Pons (tissue), 1 donor: Measurements from ENCODE around the gene FNDC4.
"Not testable (repeated sequence)": the region's sequence is repeated elsewhere in the genome, so short reads cannot be mapped to it uniquely, and the experiment has no call there.

Source experiments
- DNase-seq: peaks from one replicate; pipeline ENCODE4 v3.0.0-alpha.2; 2016; ENCODE audit warnings: low spot score

Gene FNDC4

GRCh38 chr2:27494944-27495554 is at the start of gene FNDC4:
FNDC4 (minus strand) TSS chr2:27495200; CDS start chr2:27494679, 521 bp downstream.
- DNase-seq = no peak

GRCh38 chr2:27544143-27544821 is 49.3 kb upstream of the FNDC4 start:
- no peak for DNase-seq

- DNase-seq = not testable (repeated sequence)
Observed at GRCh38 chr2:27539649-27540048, 44.6 kb upstream of the FNDC4 start.

GRCh38 chr2:27538839-27539450 is 43.9 kb upstream of the FNDC4 start:
- DNase-seq = not testable (repeated sequence)

GRCh38 chr2:27537287-27537686 is 42.3 kb upstream of the FNDC4 start:
- DNase-seq = no peak

GRCh38 chr2:27531983-27532382 is 37.0 kb upstream of the FNDC4 start:
- DNase-seq = no peak

GRCh38 chr2:27527182-27527581 is 32.2 kb upstream of the FNDC4 start:
- DNase-seq = no peak

- DNase-seq = no peak
Observed at GRCh38 chr2:27522400-27522945, 27.5 kb upstream of the FNDC4 start.

GRCh38 chr2:27520316-27520715 is 25.3 kb upstream of the FNDC4 start:
- no peak for DNase-seq

- DNase-seq = no peak
Observed at GRCh38 chr2:27518782-27519113, 23.7 kb upstream of the FNDC4 start.

- no peak for DNase-seq
Observed at GRCh38 chr2:27518113-27518781, 23.2 kb upstream of the FNDC4 start.

- no peak for DNase-seq
Observed at GRCh38 chr2:27509326-27509725, 14.3 kb upstream of the FNDC4 start.

GRCh38 chr2:27507293-27507692 is 12.3 kb upstream of the FNDC4 start:
- DNase-seq = no peak

- no peak for DNase-seq
Observed at GRCh38 chr2:27506587-27506986, 11.6 kb upstream of the FNDC4 start.

- DNase-seq = no peak
Observed at GRCh38 chr2:27502142-27502541, 7.1 kb upstream of the FNDC4 start.

GRCh38 chr2:27501042-27501441 is 6.0 kb upstream of the FNDC4 start:
- no peak for DNase-seq

- DNase-seq = no peak
Observed at GRCh38 chr2:27498975-27499374, 4.0 kb upstream of the FNDC4 start.

GRCh38 chr2:27497288-27497627 is 2.3 kb upstream of the FNDC4 start:
- DNase-seq = no peak

GRCh38 chr2:27496357-27497287 is 1.6 kb upstream of the FNDC4 start, which contains the start of gene GCKR:
GCKR (plus strand) TSS chr2:27496839; CDS start chr2:27496905, 66 bp downstream.
- DNase-seq = no peak

- DNase-seq = no peak
Observed at GRCh38 chr2:27495840-27496356, 898 bp upstream of the FNDC4 start.

- no peak for DNase-seq
Observed at GRCh38 chr2:27494284-27494943, 586 bp downstream of the FNDC4 start.
